Fibroblast of lung (primary cell): Measurements from ENCODE around the gene CHCHD6. TPM values are rescaled to one million over a fixed set of nuclear protein-coding genes. Genes with fewer than 3 reads are reported as not detected.

Experiments
- DNase-seq, 2 donors: peaks; one replicate each; pipeline versions ENCODE4 v3.0.0 to v3.0.0-alpha.2; 2010; ENCODE audit warnings: low read depth in 2 of 2
- H2AFZ ChIP-seq: 2 replicates; pipeline ENCODE4 v1.5.1; 2012; ENCODE audit warnings: low read length, control low read depth, inconsistent platforms
- H3K27ac ChIP-seq: 2 replicates; pipeline ENCODE4 v1.5.1; 2011; ENCODE audit warnings: low read length, control low read depth; ENCODE audit not compliant: insufficient read depth
- H3K27me3 ChIP-seq: 2 replicates; pipeline ENCODE4 v1.5.1; 2011; ENCODE audit warnings: mild to moderate bottlenecking, low read length; ENCODE audit not compliant: control insufficient read depth, insufficient read depth
- H3K36me3 ChIP-seq: 2 replicates; pipeline ENCODE4 v1.5.1; 2011; ENCODE audit warnings: low read length; ENCODE audit not compliant: control insufficient read depth, insufficient read depth
- H3K4me1 ChIP-seq: 2 replicates; pipeline ENCODE4 v1.5.1; 2011; ENCODE audit warnings: low read length; ENCODE audit not compliant: control insufficient read depth, insufficient read depth; ENCODE audit errors: extremely low read depth
- H3K4me2 ChIP-seq: 2 replicates; pipeline ENCODE4 v1.5.1; 2011; ENCODE audit warnings: low read length, control low read depth; ENCODE audit not compliant: insufficient read depth; ENCODE audit errors: extremely low read depth
- H3K4me3 ChIP-seq, 4 experiments: fragments of 200-600 bp in 1 of 4; sonication (generic) in 1 of 4; replicated peaks in 1 of 4; 2 replicates each; pipeline ENCODE4 v1.5.1; 2011 to 2016; ENCODE audit warnings: low read length in 4 of 4, low read depth in 3 of 4, mild to moderate bottlenecking in 3 of 4, control low read depth in 2 of 4, inconsistent platforms in 1 of 4, mixed read lengths in 1 of 4; ENCODE audit not compliant: insufficient read depth in 1 of 4; ENCODE audit errors: control extremely low read depth in 1 of 4
- H3K79me2 ChIP-seq: 2 replicates; pipeline ENCODE4 v1.5.1; 2012; ENCODE audit warnings: mild to moderate bottlenecking, low read length, inconsistent platforms; ENCODE audit not compliant: control insufficient read depth, insufficient read depth
- H3K9ac ChIP-seq: 2 replicates; pipeline ENCODE4 v1.5.1; 2011; ENCODE audit warnings: mild to moderate bottlenecking, low read length, control low read depth; ENCODE audit not compliant: insufficient read depth
- H3K9me3 ChIP-seq: 2 replicates; pipeline ENCODE4 v1.5.1; 2012; ENCODE audit warnings: low read depth, low read length; ENCODE audit not compliant: control insufficient read depth, insufficient read depth
- H4K20me1 ChIP-seq: 2 replicates; pipeline ENCODE4 v1.5.1; 2011; ENCODE audit warnings: low read length; ENCODE audit not compliant: control insufficient read depth, insufficient read depth; ENCODE audit errors: extremely low read depth
- CTCF ChIP-seq, 2 donors: IDR thresholded peaks in 1 of 2; conservative IDR thresholded peaks in 1 of 2; 1 replicate in 1 of 2; 2 replicates in 1 of 2; pipeline ENCODE4 v1.5.1; 2011 to 2012; ENCODE audit warnings: low read length in 2 of 2, control low read depth in 1 of 2, inconsistent platforms in 1 of 2, low read depth in 1 of 2, mild to moderate bottlenecking in 1 of 2
- EZH2 ChIP-seq: IDR thresholded peaks from 2 replicates; pipeline ENCODE4 v1.5.1; 2012; ENCODE audit warnings: low read length, control low read depth, mild to moderate bottlenecking; ENCODE audit errors: missing control alignments
- polyA plus RNA-seq, 2 donors: library from polyadenylated mRNA; depleted of rRNA in 1 of 2; stranded (reverse) in 1 of 2; unstranded in 1 of 2; fragments of >200 nt; gene quantifications; 2 replicates each; pipeline ENCODE4 v1.2.1, GENCODE V29; 2011 to 2012; ENCODE audit warnings: missing spikeins in 1 of 2
- total RNA-seq: library from RNA; depleted of rRNA; stranded (reverse); fragments of >200 nt; gene quantifications from 2 replicates; pipeline ENCODE4 v1.2.1, GENCODE V29; 2014

Gene CHCHD6
- total and polyA plus RNA-seq, 2 donors (not counting 1 experiment from before 2014, with no cell fraction given) = 9.5 to 11.1 TPM

GRCh38 chr3:126995926-126996512 lies 292.0 kb downstream of the CHCHD6 start:
- Histone ChIP-seq H3K36me3 (peaks cover 11% of the 10 kb centered on the region), H3K9me3 (no peaks in the 10 kb centered on the region), H3K4me3 (no peak overlapping the region), H3K79me2 (peaks cover 33% of the 10 kb centered on the region), H3K9ac (no peak overlapping the region), H3K4me1 (peaks cover 8% of the 10 kb centered on the region), H2AFZ (no peak overlapping the region), H4K20me1 (no peaks in the 10 kb centered on the region), H3K27me3 (no peaks in the 10 kb centered on the region), H3K27ac (no peak overlapping the region), H3K4me2 (no peak overlapping the region)
- no peak for DNase-seq
- TF ChIP-seq CTCF (conservative IDR thresholded peaks at IDR 0.05 in 1 of 2, IDR thresholded peaks at IDR 0.05 in 1 of 2; ENCODE audit: low read depth in 1 of 2, low read length in 2 of 2) (no peak), EZH2 (no peak)

GRCh38 chr3:126996905-126997304 lies 292.9 kb downstream of the CHCHD6 start:
- peaks cover 39% of the 10 kb centered on the region for H3K79me2 ChIP-seq
- H3K4me2 ChIP-seq = no peak overlapping the region
- no peaks in the 10 kb centered on the region for H3K27me3 ChIP-seq
- no peak overlapping the region for H2AFZ ChIP-seq
- H3K36me3 ChIP-seq = peaks cover 11% of the 10 kb centered on the region
- TF ChIP-seq CTCF (conservative IDR thresholded peaks at IDR 0.05 in 1 of 2, IDR thresholded peaks at IDR 0.05 in 1 of 2; ENCODE audit: low read depth in 1 of 2, low read length in 2 of 2) = no peak
- no peak for TF ChIP-seq EZH2
- no peak overlapping the region for H3K4me3 ChIP-seq
- H3K27ac ChIP-seq = no peak overlapping the region
- DNase-seq = peak in 1 of 2 donors; percentile 64
- H3K9ac ChIP-seq = no peak overlapping the region
- H4K20me1 ChIP-seq = no peaks in the 10 kb centered on the region
- peaks cover 16% of the 10 kb centered on the region for H3K4me1 ChIP-seq
- H3K9me3 ChIP-seq = no peaks in the 10 kb centered on the region

GRCh38 chr3:126997455-126998038 lies 293.5 kb downstream of the CHCHD6 start:
- H3K4me2 ChIP-seq = no peak overlapping the region
- DNase-seq = no peak
- TF ChIP-seq CTCF (conservative IDR thresholded peaks at IDR 0.05 in 1 of 2, IDR thresholded peaks at IDR 0.05 in 1 of 2; ENCODE audit: low read depth in 1 of 2, low read length in 2 of 2) (no peak), EZH2 (no peak)
- no peaks in the 10 kb centered on the region for H3K9me3 ChIP-seq
- H4K20me1 ChIP-seq = no peaks in the 10 kb centered on the region
- H3K79me2 ChIP-seq = peaks cover 39% of the 10 kb centered on the region
- peaks cover 21% of the 10 kb centered on the region for H3K4me1 ChIP-seq
- no peak overlapping the region for H2AFZ ChIP-seq
- no peaks in the 10 kb centered on the region for H3K27me3 ChIP-seq
- H3K36me3 ChIP-seq = peaks cover 11% of the 10 kb centered on the region
- H3K27ac ChIP-seq = no peak overlapping the region
- no peak overlapping the region for H3K9ac ChIP-seq
- H3K4me3 ChIP-seq = no peak overlapping the region
